WTC11 (cell line): Measurements from ENCODE around the gene THSD7B.

Experiments used
- FOXK1 ChIP-seq: sonication (generic); formaldehyde crosslinking; IDR thresholded peaks from 2 replicates; pipeline ENCODE4 v1.8.0; 2022; ENCODE audit warnings: mild to moderate bottlenecking, moderate library complexity, missing genetic modification reagents
- IRF2 ChIP-seq: sonication (generic); formaldehyde crosslinking; IDR thresholded peaks from 2 replicates; pipeline ENCODE4 v1.8.0; 2022; ENCODE audit warnings: low read depth, missing genetic modification reagents, borderline replicate concordance
- SP1 ChIP-seq: sonication (generic); formaldehyde crosslinking; conservative IDR thresholded peaks from 2 replicates; pipeline ENCODE4 v1.8.1; 2022; ENCODE audit warnings: missing genetic modification reagents
- TF ChIP-seq, protein P1 (sequence below): fragments of 200-600 bp; IDR thresholded peaks from 2 replicates; pipeline ENCODE4 v1.8.0; 2022; ENCODE audit warnings: antibody characterized with exemption
- TF ChIP-seq, protein P2 (sequence below): sonication (generic); formaldehyde crosslinking; IDR thresholded peaks from 2 replicates; pipeline ENCODE4 v1.8.1; 2023; ENCODE audit warnings: mild to moderate bottlenecking, moderate library complexity, missing genetic modification reagents
- TF ChIP-seq, protein P3 (sequence below): sonication (generic); formaldehyde crosslinking; IDR thresholded peaks from 2 replicates; pipeline ENCODE4 v1.8.1; 2022; ENCODE audit warnings: mild to moderate bottlenecking, missing genetic modification reagents, moderate library complexity, borderline replicate concordance

DNA sequence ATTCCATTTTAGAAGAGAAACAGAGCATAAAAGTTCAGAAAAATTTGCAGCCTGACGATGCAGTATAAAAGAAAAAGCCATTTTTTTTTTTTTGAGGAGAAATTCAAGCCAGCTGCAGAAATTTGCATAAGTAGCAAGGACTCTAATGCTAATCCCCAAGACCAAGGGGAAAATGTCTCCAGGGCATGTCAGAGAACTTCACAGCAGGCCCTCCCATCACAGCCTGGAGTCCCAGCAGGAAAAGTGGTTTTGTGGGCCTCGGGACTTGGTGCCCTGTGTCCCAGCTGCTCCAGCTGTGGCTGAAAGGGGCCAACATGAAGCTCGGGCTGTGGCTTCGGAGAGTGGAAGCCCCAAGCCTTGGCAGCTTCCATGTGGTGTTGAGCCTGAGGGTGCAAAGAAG is 873.6 kb downstream of the THSD7B start:
- TF ChIP-seq, protein P1, sequence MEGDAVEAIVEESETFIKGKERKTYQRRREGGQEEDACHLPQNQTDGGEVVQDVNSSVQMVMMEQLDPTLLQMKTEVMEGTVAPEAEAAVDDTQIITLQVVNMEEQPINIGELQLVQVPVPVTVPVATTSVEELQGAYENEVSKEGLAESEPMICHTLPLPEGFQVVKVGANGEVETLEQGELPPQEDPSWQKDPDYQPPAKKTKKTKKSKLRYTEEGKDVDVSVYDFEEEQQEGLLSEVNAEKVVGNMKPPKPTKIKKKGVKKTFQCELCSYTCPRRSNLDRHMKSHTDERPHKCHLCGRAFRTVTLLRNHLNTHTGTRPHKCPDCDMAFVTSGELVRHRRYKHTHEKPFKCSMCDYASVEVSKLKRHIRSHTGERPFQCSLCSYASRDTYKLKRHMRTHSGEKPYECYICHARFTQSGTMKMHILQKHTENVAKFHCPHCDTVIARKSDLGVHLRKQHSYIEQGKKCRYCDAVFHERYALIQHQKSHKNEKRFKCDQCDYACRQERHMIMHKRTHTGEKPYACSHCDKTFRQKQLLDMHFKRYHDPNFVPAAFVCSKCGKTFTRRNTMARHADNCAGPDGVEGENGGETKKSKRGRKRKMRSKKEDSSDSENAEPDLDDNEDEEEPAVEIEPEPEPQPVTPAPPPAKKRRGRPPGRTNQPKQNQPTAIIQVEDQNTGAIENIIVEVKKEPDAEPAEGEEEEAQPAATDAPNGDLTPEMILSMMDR, result no peak
- TF ChIP-seq, protein P2, sequence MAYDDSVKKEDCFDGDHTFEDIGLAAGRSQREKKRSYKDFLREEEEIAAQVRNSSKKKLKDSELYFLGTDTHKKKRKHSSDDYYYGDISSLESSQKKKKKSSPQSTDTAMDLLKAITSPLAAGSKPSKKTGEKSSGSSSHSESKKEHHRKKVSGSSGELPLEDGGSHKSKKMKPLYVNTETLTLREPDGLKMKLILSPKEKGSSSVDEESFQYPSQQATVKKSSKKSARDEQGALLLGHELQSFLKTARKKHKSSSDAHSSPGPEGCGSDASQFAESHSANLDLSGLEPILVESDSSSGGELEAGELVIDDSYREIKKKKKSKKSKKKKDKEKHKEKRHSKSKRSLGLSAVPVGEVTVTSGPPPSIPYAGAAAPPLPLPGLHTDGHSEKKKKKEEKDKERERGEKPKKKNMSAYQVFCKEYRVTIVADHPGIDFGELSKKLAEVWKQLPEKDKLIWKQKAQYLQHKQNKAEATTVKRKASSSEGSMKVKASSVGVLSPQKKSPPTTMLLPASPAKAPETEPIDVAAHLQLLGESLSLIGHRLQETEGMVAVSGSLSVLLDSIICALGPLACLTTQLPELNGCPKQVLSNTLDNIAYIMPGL, result no peak
- TF ChIP-seq IRF2 (CRISPR knock-in tag) (no peak), SP1 (CRISPR knock-in tag) (no peak), FOXK1 (CRISPR knock-in tag) (no peak)
- TF ChIP-seq, protein P3, sequence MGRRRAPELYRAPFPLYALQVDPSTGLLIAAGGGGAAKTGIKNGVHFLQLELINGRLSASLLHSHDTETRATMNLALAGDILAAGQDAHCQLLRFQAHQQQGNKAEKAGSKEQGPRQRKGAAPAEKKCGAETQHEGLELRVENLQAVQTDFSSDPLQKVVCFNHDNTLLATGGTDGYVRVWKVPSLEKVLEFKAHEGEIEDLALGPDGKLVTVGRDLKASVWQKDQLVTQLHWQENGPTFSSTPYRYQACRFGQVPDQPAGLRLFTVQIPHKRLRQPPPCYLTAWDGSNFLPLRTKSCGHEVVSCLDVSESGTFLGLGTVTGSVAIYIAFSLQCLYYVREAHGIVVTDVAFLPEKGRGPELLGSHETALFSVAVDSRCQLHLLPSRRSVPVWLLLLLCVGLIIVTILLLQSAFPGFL, result no peak
